OCI-LY3 (cell line): ENCODE data around the gene MPO.

ENCODE experiments used
- CTCF ChIP-seq: fragments of 200-600, 300-600 bp; sonication (generic); IDR thresholded peaks from 2 replicates; pipeline ENCODE4 v1.5.1; 2014; ENCODE audit warnings: antibody characterized with exemption, low read length, low read depth
- EZH2phosphoT487 ChIP-seq: fragments of 200-600 bp; shearing (Covaris generic); IDR thresholded peaks from 2 replicates; pipeline ENCODE4 v1.6.1; 2018; ENCODE audit warnings: antibody characterized with exemption, mixed run types, low read depth

- TF ChIP-seq EZH2phosphoT487 (no peak), CTCF (no peak)
Observed at GRCh38 chr17:58308985-58309917, 28.5 kb upstream of the MPO start.
